Measurements from ENCODE around the gene TTC7B.

DNA sequence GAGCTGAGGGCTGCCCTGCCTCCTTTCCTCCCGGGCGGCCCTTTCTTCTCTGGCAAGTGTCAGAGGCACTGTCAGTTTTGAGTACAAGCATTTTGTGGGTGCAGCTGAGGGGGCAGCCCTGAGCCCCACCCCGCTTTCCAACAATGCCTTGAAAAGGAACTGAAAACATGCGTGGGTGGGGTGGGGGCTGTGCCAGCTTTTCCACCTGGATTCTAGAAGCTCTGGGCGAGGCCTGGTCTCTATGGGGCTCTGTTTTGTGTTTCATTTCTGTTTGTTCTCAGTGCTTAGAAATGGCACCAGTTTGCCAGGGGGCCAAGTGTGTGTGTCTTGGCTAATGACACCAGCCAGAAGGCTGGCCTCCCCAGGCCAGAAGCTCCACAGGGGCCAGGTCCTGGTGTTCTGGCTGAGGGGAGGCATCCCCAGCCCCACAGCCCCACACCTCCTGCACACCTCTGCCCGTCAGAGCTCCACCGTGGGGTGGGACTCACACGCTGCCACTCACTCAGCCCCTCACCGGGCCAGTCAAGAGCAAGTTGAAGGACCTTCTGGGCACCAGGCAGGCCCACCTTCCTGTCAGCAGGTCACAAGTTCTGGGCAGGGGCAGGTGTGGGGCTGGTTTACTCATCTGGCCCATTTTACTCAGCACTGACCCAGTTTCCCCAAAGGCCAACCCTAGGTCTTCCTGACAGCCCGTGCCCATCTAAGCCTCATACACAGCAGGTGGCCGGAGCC lies 264.3 kb downstream of the TTC7B start:
- TF ChIP-seq EZH2 (IDR thresholded peaks at IDR 0.05; ENCODE audit: borderline replicate concordance, insufficient read depth, low read length, poor library complexity, severe bottlenecking): no peak
- TF ChIP-seq, protein P1, sequence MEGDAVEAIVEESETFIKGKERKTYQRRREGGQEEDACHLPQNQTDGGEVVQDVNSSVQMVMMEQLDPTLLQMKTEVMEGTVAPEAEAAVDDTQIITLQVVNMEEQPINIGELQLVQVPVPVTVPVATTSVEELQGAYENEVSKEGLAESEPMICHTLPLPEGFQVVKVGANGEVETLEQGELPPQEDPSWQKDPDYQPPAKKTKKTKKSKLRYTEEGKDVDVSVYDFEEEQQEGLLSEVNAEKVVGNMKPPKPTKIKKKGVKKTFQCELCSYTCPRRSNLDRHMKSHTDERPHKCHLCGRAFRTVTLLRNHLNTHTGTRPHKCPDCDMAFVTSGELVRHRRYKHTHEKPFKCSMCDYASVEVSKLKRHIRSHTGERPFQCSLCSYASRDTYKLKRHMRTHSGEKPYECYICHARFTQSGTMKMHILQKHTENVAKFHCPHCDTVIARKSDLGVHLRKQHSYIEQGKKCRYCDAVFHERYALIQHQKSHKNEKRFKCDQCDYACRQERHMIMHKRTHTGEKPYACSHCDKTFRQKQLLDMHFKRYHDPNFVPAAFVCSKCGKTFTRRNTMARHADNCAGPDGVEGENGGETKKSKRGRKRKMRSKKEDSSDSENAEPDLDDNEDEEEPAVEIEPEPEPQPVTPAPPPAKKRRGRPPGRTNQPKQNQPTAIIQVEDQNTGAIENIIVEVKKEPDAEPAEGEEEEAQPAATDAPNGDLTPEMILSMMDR (IDR thresholded peaks at IDR 0.05; ENCODE audit: poor library complexity, severe bottlenecking): no peak
- TF ChIP-seq SMC3 (conservative IDR thresholded peaks at IDR 0.05; ENCODE audit: poor library complexity): no peak
- TF ChIP-seq REST (IDR thresholded peaks at IDR 0.05; ENCODE audit: borderline replicate concordance): no peak
- no peak for TF ChIP-seq POLR2AphosphoS5 (IDR thresholded peaks at IDR 0.05)
- no peak for TF ChIP-seq TAF1 (IDR thresholded peaks at IDR 0.05; ENCODE audit: low read depth)
- no peak for TF ChIP-seq MXI1 (conservative IDR thresholded peaks at IDR 0.05; ENCODE audit: poor library complexity, severe bottlenecking)
- TF ChIP-seq RAD21 (conservative IDR thresholded peaks at IDR 0.05): no peak
